Neuron (in vitro differentiated cells): Measurements from ENCODE around the gene BOD1L1.
"Not testable (repeated sequence)": the region's sequence is repeated elsewhere in the genome, so short reads cannot be mapped to it uniquely, and the experiment has no call there.

Experiments
- H2AFZ ChIP-seq: one replicate; pipeline ENCODE4 v1.6.1; 2013; ENCODE audit warnings: low read depth, mild to moderate bottlenecking, inconsistent platforms, low read length, moderate library complexity
- H3K27me3 ChIP-seq: one replicate; pipeline ENCODE4 v1.6.1; 2013; ENCODE audit warnings: low read length; ENCODE audit not compliant: insufficient read depth
- H3K36me3 ChIP-seq: one replicate; pipeline ENCODE4 v1.6.1; 2013; ENCODE audit warnings: low read length; ENCODE audit not compliant: insufficient read depth
- H3K4me1 ChIP-seq: one replicate; pipeline ENCODE4 v1.6.1; 2013; ENCODE audit warnings: low read length; ENCODE audit not compliant: insufficient read depth
- H3K4me3 ChIP-seq: 2 replicates; pipeline ENCODE4 v1.5.1; 2013; ENCODE audit warnings: mild to moderate bottlenecking, low read length, moderate library complexity
- H3K9me3 ChIP-seq: one replicate; pipeline ENCODE4 v1.6.1; 2013; ENCODE audit warnings: low read length

The BOD1L1 gene

GRCh38 chr4:13567125-13567524 is 60.4 kb downstream of the BOD1L1 start:
- H2AFZ ChIP-seq, result no peak overlapping the region
- H3K36me3 ChIP-seq, result peaks cover 44% of the 10 kb centered on the region
- no peak overlapping the region for H3K4me3 ChIP-seq
- no peaks in the 10 kb centered on the region for H3K9me3 ChIP-seq
- no peaks in the 10 kb centered on the region for H3K27me3 ChIP-seq
- no peaks in the 10 kb centered on the region for H3K4me1 ChIP-seq

- H3K4me1 ChIP-seq, result no peaks in the 10 kb centered on the region
- H3K27me3 ChIP-seq, result no peaks in the 10 kb centered on the region
- H3K36me3 ChIP-seq, result peaks cover 9% of the 10 kb centered on the region
- no peak overlapping the region for H2AFZ ChIP-seq
- no peaks in the 10 kb centered on the region for H3K9me3 ChIP-seq
- no peak overlapping the region for H3K4me3 ChIP-seq
Measured at GRCh38 chr4:13562876-13563275, 64.6 kb downstream of the BOD1L1 start.

- no peak overlapping the region for H2AFZ ChIP-seq
- no peaks in the 10 kb centered on the region for H3K4me1 ChIP-seq
- no peaks in the 10 kb centered on the region for H3K9me3 ChIP-seq
- H3K27me3 ChIP-seq, result no peaks in the 10 kb centered on the region
- H3K36me3 ChIP-seq, result no peaks in the 10 kb centered on the region
- H3K4me3 ChIP-seq, result no peak overlapping the region
Measured at GRCh38 chr4:13561673-13562072, 65.9 kb downstream of the BOD1L1 start.

GRCh38 chr4:13560111-13560510 is 67.4 kb downstream of the BOD1L1 start:
- not testable (repeated sequence) for H3K9me3 ChIP-seq, H3K36me3 ChIP-seq, H3K4me1 ChIP-seq, H2AFZ ChIP-seq, H3K4me3 ChIP-seq, H3K27me3 ChIP-seq

- Histone ChIP-seq H3K9me3 (no peaks in the 10 kb centered on the region), H3K36me3 (no peaks in the 10 kb centered on the region), H2AFZ (no peak overlapping the region), H3K4me3 (no peak overlapping the region), H3K27me3 (no peaks in the 10 kb centered on the region), H3K4me1 (no peaks in the 10 kb centered on the region)
Measured at GRCh38 chr4:13559413-13559812, 68.1 kb downstream of the BOD1L1 start.

GRCh38 chr4:13558881-13559280 is 68.6 kb downstream of the BOD1L1 start:
- no peaks in the 10 kb centered on the region for H3K36me3 ChIP-seq

GRCh38 chr4:13555325-13555724 is 72.2 kb downstream of the BOD1L1 start:
- Histone ChIP-seq H3K9me3 (no peaks in the 10 kb centered on the region), H3K36me3 (no peaks in the 10 kb centered on the region), H2AFZ (no peak overlapping the region), H3K4me3 (no peak overlapping the region), H3K27me3 (no peaks in the 10 kb centered on the region), H3K4me1 (no peaks in the 10 kb centered on the region)

More at GRCh38 chr4:13558881-13559280, 68.6 kb downstream of the BOD1L1 start:
- Histone ChIP-seq H3K4me1 (no peaks in the 10 kb centered on the region), H3K9me3 (no peaks in the 10 kb centered on the region), H2AFZ (no peak overlapping the region), H3K27me3 (no peaks in the 10 kb centered on the region), H3K4me3 (no peak overlapping the region)

- Histone ChIP-seq H3K27me3 (no peaks in the 10 kb centered on the region), H2AFZ (no peak overlapping the region), H3K4me1 (no peaks in the 10 kb centered on the region), H3K4me3 (no peak overlapping the region), H3K9me3 (no peaks in the 10 kb centered on the region), H3K36me3 (no peaks in the 10 kb centered on the region)
Measured at GRCh38 chr4:13553081-13553480, 74.4 kb downstream of the BOD1L1 start.

GRCh38 chr4:13548984-13549546 is 78.5 kb downstream of the BOD1L1 start:
- no peaks in the 10 kb centered on the region for H3K4me1 ChIP-seq
- peaks cover 9% of the 10 kb centered on the region for H3K27me3 ChIP-seq
- peak overlapping the region; percentile 35 for H2AFZ ChIP-seq
- no peaks in the 10 kb centered on the region for H3K36me3 ChIP-seq
- no peaks in the 10 kb centered on the region for H3K9me3 ChIP-seq
- H3K4me3 ChIP-seq, result peak overlapping the region; percentile 53

GRCh38 chr4:13548059-13548983 is 79.2 kb downstream of the BOD1L1 start:
- Histone ChIP-seq H3K9me3 (no peaks in the 10 kb centered on the region), H2AFZ (no peak overlapping the region), H3K4me1 (peaks cover 2% of the 10 kb centered on the region), H3K27me3 (peaks cover 10% of the 10 kb centered on the region), H3K36me3 (no peaks in the 10 kb centered on the region), H3K4me3 (peak overlapping the region; percentile 44)

- Histone ChIP-seq H3K9me3 (no peaks in the 10 kb centered on the region), H3K27me3 (peaks cover 18% of the 10 kb centered on the region), H3K4me3 (peak overlapping the region; percentile 44), H2AFZ (peak overlapping the region; percentile 40), H3K36me3 (no peaks in the 10 kb centered on the region), H3K4me1 (peaks cover 8% of the 10 kb centered on the region)
Measured at GRCh38 chr4:13547485-13548041, 80.0 kb downstream of the BOD1L1 start.

GRCh38 chr4:13546941-13547484 is 80.5 kb downstream of the BOD1L1 start:
- H3K4me1 ChIP-seq, result peaks cover 8% of the 10 kb centered on the region
- H2AFZ ChIP-seq, result peak overlapping the region; percentile 40
- peak overlapping the region; percentile 44 for H3K4me3 ChIP-seq
- H3K27me3 ChIP-seq, result peaks cover 20% of the 10 kb centered on the region
- H3K36me3 ChIP-seq, result no peaks in the 10 kb centered on the region
- no peaks in the 10 kb centered on the region for H3K9me3 ChIP-seq
